Right ventricle myocardium inferior (tissue), 1 donor: ENCODE results near the gene COX8A. TPM values are rescaled to one million over a fixed set of nuclear protein-coding genes. Genes with fewer than 3 reads are reported as not detected.

Source experiments
- ATAC-seq: fragments of 200-7000 bp; cut with Tn5 transposase; one replicate; pipeline ENCODE4 v1.9.1; 2020; ENCODE audit warnings: mild to moderate bottlenecking, moderate library complexity
- DNase-seq: peaks from one replicate; pipeline ENCODE4 v3.0.0; 2021; ENCODE audit errors: missing footprints
- intact Hi-C: fragments of 100-400 bp; cut with DNase I; formaldehyde crosslinking; loops from one replicate; pipeline ENCODE4 v1.11.0; 2022
- total RNA-seq: library from RNA; stranded (reverse); fragmentation: NEBNext Ultra II Directional; extraction: Animal tissue kit (Norgen Biotek cat#: 25700); gene quantifications from one replicate; pipeline ENCODE4 v1.2.1, GENCODE V29; 2021
- donor health status: DM: no; HTN: yes; CAD: no; lungs with severe emphysema.

COX8A gene
- total RNA-seq, 1 donor from 2014 or later = 1,159 TPM

DNA sequence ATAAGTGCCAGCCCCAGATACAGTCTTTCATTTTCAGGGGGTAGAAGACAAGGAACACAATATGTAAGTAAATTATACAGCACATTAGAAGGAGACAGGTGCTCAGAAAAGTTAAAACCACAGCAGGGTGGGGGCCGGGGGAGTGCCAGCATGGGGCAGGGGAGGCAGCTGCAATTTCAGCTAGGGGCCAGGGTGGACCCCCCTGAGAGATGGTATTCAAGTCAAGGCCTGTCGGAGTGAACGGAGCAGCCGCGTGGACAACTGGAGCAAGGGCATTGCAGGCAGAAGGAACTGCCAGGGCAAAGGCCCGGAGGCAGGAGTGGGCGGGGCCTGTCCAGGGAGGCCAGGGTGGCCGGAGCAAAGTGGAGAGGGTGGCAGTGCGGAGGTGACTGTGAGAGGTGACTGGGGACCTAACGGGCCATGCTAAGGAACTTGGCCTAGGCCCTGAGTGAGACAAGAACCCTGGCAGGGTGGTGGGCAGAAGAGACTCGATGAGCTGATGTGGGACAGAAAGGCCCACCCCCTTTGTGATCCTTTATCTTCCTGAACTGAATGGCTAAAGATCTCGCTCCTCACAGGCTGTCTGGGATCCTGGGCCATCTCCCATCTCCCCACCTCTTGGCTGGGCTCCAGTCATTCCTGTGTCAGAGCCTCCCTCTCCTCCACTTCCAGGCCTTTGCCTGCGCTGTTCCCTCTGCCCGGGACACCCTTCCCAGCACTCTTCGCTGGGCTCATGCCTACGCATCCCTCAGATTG is 38.9 kb downstream of the COX8A start:
- DNase-seq = no peak
- intact Hi-C loops = no loop called here
- no peak for ATAC-seq

DNA sequence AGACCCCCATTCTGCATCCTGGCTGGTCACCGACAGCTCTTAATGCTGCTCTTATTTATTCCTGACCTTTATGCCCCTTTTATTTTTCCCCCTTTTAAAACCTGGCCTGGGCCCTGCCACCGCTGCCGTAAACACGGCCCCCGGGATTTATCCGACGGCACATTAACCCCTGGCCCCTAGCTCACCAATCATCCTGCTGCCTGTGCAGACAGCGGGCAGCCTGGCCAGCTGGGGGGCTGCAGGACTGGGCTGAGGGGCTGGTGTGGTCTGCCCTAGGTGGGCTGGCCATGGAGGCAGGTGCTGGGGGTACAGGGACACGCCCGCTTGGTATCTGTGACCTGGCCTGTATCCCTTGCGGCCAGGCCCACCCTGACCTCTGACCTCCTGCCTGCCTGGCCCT is 39.9 kb downstream of the COX8A start:
- intact Hi-C loops = no loop called here
- no peak for DNase-seq
- no peak for ATAC-seq

DNA sequence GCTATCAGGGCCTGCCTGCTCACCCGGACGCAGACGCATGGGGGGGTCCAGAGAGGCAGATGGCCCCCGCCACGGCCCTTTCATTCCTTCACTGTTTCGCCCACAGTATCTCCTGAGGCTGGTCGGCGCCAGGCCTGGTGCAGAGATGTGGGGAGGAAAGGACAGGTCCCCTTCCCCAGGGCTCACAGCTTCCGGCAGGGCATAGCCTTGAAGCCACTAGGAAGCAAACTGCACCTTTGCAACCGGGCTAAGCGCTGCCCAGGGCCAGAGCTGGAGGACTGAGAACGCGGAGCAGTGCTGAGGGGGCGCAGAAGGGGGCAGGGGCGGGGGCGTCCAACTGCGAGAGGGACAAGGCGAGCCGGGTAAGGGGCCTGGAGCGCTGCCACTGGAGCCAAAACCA is 41.1 kb downstream of the COX8A start:
- DNase-seq (no peak), ATAC-seq (no peak)
- intact Hi-C loops = no loop called here

DNA sequence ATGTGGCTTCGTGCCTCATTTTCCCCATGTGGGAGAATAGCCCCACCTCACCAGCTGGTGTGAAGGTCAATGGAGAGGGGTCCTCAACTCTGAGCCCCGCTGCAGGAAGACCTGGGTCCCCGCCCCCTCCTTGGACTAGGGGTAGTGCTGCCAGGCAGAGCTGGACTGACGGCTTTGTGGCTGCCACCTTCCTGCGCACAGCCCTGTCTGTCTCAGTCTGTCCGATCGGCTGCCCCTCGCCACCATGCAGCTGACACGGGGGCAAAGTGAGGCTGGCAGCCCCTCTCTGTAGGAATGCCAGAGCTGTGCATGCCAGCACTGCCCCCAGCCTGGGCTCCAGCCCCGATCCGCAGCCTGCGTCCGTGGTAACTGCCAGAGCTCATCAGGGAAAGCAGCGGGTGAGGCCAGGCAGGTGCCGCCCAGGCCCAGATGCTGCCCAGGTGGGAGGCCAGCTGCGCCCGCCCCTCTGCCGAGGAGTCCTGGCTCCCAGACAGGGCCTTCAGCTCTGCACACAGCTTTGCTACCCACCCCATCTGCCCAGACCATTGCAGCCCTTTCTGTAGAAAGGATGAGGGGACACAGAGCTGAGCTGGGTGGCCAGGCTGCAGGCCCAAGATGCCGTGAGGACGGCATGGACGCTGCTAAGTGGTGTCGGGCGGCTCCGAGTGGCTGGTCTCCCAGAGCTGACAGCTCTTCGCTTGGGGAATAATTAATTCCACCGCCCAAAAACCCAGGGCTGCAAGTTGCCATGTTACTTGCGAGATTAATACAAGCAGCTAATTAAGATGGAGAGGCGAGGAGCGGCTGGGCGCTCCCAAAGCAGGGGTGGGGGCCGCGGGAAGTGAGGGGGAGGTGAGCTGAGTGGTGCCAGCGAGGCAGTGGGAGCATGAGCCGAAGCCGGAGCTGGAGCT is 41.8 kb downstream of the COX8A start:
- DNase-seq (no peak), ATAC-seq (no peak)
- intact Hi-C loops = no loop called here

DNA sequence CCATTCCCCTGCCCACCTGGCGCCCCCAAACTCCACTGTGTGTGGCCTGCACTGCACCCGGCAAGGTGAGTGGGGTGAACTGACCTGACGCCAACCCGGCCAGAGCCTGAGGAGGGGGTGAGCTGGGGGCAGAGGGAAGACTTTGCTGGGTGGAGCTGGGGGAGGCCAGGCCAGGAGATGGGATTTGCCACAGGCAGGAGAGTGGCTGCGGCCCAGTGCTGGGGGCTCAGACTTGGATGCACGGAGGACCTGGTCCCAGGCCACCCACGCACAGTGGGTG is 43.5 kb downstream of the COX8A start:
- intact Hi-C loops = no loop called here
- ATAC-seq (no peak), DNase-seq (no peak)

DNA sequence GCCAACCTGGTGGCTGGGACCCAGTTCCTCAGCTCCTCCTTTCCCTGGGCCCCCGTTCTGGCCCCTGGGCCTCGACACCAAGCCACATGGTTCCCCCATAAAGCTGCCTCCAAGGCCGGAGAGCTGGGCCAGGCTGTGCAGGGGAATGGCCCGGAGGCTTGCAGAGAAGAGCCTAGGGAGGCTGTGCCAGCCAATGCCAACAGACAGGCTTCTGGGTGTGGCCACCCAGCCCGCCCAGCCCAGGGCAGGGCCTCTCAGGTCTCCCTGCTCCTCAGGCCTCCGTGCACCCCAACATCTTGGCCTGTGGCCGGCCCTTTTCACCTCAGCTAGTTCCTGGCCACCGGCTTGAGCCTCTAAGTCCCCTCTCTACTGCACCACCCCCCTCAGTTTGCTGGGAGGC is 43.9 kb downstream of the COX8A start:
- intact Hi-C loops = no loop called here
- ATAC-seq (no peak), DNase-seq (no peak)

DNA sequence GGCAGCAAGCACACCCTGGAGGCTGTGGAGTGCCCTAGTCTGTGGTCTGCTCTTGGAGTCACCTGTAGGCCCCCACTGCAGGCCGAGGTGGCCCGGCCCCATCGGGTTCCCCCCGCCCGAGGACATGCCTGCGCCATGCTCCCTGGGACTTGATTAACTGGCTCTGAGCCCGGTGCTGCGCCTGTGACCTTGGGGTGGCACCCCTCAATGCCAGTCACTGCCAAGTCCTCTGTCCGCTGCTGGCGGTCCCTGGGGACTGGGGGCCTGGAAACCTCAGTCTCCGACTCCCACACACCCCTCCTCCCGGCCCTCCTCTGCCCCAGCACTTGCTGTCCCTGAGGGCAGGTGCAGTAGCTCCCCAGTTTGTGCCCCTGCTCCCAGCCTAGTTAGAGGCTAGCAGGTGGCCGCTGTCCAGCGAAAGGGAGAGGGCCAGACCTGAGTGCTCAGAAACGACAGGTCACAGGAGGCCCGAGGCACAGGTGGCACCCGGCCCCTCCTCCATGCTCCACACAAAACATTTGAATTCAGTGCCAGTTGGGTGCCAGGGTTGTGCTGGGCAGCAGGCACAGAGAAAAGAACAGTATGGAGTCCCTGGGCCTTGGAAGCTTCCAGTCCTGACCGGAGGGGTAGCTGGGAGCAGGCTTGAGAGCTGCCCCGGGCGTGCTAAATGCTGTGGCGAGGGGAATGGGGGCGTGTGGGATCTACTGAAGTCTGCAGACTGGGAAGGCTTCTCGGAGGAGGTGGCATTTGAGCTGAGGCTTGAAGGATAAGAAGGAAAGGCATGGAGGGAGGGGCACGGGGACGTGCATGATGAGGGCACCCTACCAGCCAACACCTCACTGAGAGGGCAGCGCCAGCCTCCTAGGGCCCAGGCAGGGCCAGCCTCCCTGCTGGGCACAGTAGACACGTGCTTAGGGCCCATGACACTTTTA is 45.0 kb downstream of the COX8A start:
- ATAC-seq (peak; percentile 51), DNase-seq (peak; percentile 75)
- intact Hi-C loops = no loop called here

DNA sequence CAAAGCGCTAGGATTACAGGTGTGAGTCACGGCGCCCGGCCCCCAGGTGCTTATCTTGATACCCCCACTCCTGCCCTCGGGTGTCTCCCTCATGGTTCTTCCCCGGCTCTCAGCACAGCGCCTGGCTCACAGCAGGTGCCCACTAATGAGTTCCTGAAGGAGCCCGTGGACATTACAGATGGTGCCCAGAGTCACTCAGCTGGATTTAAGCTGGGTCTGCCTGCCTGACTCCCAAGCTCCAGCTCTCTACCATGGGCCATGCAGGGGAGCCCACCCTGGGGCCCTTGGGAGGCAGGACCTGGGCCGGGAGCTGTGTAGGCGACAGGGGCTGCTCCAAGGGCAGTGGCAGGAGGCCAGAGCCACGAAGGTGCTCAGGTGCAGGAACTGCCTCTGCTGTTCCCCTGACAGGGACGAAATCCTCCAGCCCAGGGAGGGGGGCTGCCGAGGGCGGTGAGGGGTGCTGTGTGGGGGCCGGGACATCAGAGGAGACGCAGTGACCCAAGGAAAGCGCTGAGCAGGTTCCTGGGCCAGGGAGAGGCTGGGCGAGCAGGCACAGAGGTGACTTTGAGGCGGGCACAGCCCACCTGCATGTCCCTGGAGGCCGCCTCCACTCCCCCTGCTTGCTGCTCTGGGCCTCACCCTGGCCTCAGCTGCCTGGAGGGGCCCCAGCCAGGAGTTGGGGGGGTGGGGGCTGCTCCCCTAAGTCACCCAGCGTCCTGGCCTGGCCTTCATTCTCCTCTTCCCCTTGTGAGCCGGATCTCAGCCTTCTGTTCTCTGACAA is 46.7 kb downstream of the COX8A start:
- intact Hi-C loops = no loop called here
- ATAC-seq (no peak), DNase-seq (no peak)

DNA sequence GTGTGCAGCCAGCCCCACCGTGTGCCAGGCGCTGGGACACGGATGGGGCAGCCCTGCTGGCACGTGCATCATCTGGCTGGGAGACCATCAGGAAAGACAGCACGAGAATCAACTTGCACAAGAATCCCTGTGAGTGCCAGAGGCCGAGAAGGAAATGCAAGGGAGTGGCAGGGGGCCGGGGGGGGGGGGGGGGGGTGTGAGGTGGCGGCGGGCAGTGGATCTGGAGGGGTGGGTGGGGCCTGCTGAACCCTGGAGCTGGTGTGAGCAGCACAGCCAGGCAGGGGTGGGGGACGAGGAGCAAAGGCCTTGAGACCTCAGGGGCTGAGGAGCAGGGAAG is 47.3 kb downstream of the COX8A start:
- ATAC-seq = no peak
- intact Hi-C loops = no loop called here

DNA sequence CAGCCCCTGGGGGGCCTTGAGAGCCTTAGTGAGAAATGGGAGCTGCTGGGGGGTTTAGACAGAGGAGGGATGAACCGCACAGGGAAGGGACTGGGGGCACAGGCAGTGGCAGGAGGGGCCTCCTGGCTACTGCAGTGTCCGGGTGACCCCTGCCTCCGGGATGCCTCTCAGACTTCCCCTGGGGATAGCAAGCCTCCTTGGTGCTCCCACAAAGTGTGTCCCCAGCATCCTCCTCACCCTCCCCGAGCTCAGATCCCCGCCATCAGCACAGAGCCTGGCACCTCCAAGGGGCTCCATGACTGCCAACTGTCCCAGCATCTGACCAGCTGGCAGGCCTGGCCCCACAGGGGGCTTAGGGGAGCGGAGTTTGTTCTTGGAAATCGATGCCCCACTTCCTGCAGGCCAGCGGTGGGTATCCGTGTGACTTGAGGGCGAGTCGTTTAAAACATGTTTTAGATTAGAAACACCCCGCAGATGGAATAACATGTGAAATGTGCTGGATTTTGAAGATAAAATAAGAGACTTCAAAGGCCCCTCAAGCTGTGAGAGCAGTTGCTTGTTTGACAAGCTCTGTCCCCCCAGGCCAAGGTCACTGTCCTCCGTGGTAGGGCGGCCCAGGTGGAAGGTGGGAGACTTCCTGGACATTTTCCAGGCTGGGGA is 47.8 kb downstream of the COX8A start:
- ATAC-seq = no peak
- intact Hi-C loops = no loop called here

More for the DNA sequence above, 47.3 kb downstream of the COX8A start:
- no peak for DNase-seq

DNA sequence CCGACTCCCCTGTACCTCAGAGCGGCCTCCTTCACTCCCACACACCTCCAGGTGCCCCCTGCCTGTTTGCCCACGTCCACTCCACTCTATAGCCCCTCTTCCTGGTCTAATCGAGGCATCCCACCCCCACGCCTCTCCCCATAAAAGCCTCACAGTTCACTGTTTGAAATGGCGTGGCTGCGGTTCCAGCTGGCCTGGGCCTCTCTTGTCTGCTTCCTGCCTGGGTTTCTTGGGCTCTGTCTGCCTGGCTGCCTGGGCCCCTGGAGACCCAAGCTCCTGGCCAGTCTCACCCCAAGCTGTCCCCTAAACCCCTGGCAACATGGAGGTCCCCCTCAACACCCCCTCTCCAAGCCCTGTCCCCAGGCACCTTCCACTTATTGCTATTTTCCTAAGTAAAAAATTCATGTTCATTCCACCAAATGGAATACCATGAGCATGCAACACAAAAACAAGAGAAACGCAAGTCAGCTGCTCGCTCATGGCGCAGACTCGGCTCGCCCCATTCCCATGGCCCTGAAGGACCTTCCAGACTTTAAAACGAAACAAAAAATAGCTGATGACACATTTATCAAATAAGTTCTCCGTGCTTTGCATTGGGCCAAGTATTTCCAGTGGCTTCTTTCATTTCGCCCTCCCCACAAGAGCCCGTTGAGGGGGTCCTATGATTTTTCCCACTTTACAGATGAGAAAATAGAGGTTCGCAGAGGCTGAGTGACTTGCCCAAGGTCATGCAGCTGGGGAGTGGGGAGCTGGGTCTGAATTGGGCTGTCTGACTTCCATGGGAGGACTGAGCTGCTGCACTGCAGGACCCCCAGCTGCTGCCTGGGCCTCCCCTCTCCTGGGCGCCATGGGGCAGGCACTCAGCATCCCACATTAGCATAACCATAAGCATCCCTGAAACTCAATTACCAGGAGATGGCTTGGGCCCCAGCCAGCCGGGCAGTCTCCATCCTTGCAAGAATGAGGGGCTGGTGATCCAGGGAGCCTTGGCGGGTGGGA is 49.6 kb downstream of the COX8A start:
- ATAC-seq (no peak), DNase-seq (no peak)
- intact Hi-C loops = no loop called here

More for the DNA sequence above, 47.8 kb downstream of the COX8A start:
- no peak for DNase-seq

DNA sequence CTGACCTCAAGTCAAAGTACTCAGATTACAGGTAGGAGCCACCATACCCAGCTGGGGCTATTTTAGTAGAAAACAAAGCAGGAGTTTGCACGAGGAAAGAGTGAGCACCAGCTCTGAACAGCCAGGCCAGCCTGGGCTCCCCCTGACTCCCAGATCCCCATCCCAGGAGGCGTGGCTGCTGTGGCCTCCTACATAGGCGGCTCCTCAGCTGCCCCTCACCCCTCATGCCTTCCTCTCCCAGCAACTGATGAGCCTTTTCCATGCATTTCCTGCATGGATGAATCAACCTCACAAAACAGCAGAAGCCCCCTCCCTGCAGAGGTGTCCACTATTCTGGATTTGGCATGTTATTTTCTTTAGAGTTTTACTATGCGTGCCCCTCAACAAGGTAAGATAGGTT is 50.8 kb downstream of the COX8A start:
- intact Hi-C loops = no loop called here
- DNase-seq (no peak), ATAC-seq (no peak)

Other genes starting within 250 kb of the COX8A start
- 12.6 TPM for gene ZFTA, start 205.8 kb upstream of the COX8A start, total RNA-seq
- gene SPINDOC, start 161.2 kb upstream of the COX8A start, total RNA-seq = 11.9 TPM
- 37.4 TPM for gene MARK2, start 135.5 kb upstream of the COX8A start, total RNA-seq
- gene RCOR2, start 57.5 kb upstream of the COX8A start, total RNA-seq = 11.1 TPM
- gene NAA40, start 35.6 kb upstream of the COX8A start, total RNA-seq = 18.7 TPM
- 55.6 TPM for gene OTUB1, start 11.8 kb downstream of the COX8A start, total RNA-seq
- gene FLRT1, start 61.3 kb downstream of the COX8A start, total RNA-seq = 0.57 TPM
- gene MACROD1, start 191.5 kb downstream of the COX8A start, total RNA-seq = 119 TPM
- gene STIP1, start 211.6 kb downstream of the COX8A start, total RNA-seq = 124 TPM
- gene FERMT3, start 232.1 kb downstream of the COX8A start, total RNA-seq = 9.6 TPM